Thoracic aorta (tissue), 2 donors: ENCODE measurements around the gene SERTAD2. TPM values are rescaled to one million over a fixed set of nuclear protein-coding genes. Genes with fewer than 3 reads are reported as not detected.

Source experiments
- ATAC-seq: fragments of 150-250 bp; one replicate; pipeline ENCODE4 v1.8.0; 2017; ENCODE audit warnings: low read depth; ENCODE audit not compliant: insufficient number of reproducible peaks, low FRiP score
- DNase-seq: peaks from one replicate; pipeline ENCODE4 v3.0.0-alpha.2; 2020; ENCODE audit warnings: low spot score
- H3K27ac ChIP-seq, 2 donors: fragments of 200-600 bp; sonication (generic); 1 replicate in 1 of 2; 2 replicates in 1 of 2; pipeline ENCODE4 v1.5.1; 2016; ENCODE audit warnings: mild to moderate bottlenecking in 2 of 2, moderate library complexity in 2 of 2
- H3K27me3 ChIP-seq: fragments of 200-600 bp; sonication (generic); replicated peaks from 2 replicates; pipeline ENCODE4 v1.6.0; 2016; ENCODE audit warnings: mild to moderate bottlenecking; ENCODE audit not compliant: insufficient read depth
- H3K36me3 ChIP-seq: fragments of 200-600 bp; sonication (generic); one replicate; pipeline ENCODE4 v1.5.1; 2016
- H3K4me1 ChIP-seq, 2 donors: fragments of 200-600 bp; sonication (generic); 1 replicate in 1 of 2; 2 replicates in 1 of 2; pipeline versions ENCODE4 v1.5.1 to v1.6.0; 2016; ENCODE audit warnings: low read depth in 2 of 2, mild to moderate bottlenecking in 1 of 2; ENCODE audit not compliant: control insufficient read depth in 1 of 2
- H3K4me3 ChIP-seq: fragments of 200-600 bp; sonication (generic); 2 replicates; pipeline ENCODE4 v1.5.1; 2016; ENCODE audit warnings: mild to moderate bottlenecking
- H3K9me3 ChIP-seq: fragments of 200-600 bp; sonication (generic); 2 replicates; pipeline ENCODE4 v1.5.1; 2016
- CTCF ChIP-seq: fragments of 200-600 bp; sonication (generic); IDR thresholded peaks from one replicate; pipeline ENCODE4 v1.5.1; 2019; ENCODE audit warnings: antibody characterized with exemption
- total RNA-seq, 2 donors: library from RNA; depleted of rRNA; stranded (reverse); fragments of >200 nt; gene quantifications; one replicate each; pipeline versions ENCODE4 v1.1.0 to v1.2.3, GENCODE V29; 2016

The SERTAD2 gene
- total RNA-seq, 2 donors from 2014 or later = 17.9 to 31.9 TPM

- H3K4me1 ChIP-seq = peaks cover 6 to 8% of the 10 kb centered on the region in 2 donors
- no peak for DNase-seq
Observed at GRCh38 chr2:64637000-64637635, 16.6 kb downstream of the SERTAD2 start.

GRCh38 chr2:64635976-64636911, 17.5 kb downstream of the SERTAD2 start:
- no peak for ATAC-seq
- no peak for DNase-seq
- Histone ChIP-seq H3K4me1 (peaks cover 6 to 8% of the 10 kb centered on the region in 2 donors), H3K27ac (no peak overlapping the region), H3K36me3 (no peaks in the 10 kb centered on the region), H3K27me3 (no peaks in the 10 kb centered on the region), H3K4me3 (no peak overlapping the region), H3K9me3 (no peaks in the 10 kb centered on the region)
- no peak for TF ChIP-seq CTCF

More at GRCh38 chr2:64637000-64637635, 16.6 kb downstream of the SERTAD2 start:
- no peak overlapping the region for H3K27ac ChIP-seq
- no peak overlapping the region for H3K4me3 ChIP-seq
- H3K9me3 ChIP-seq = no peaks in the 10 kb centered on the region
- no peak for TF ChIP-seq CTCF
- H3K27me3 ChIP-seq = no peaks in the 10 kb centered on the region
- no peaks in the 10 kb centered on the region for H3K36me3 ChIP-seq
- ATAC-seq = no peak

GRCh38 chr2:64634345-64635267, 19.1 kb downstream of the SERTAD2 start:
- ATAC-seq (no peak), DNase-seq (no peak)
- TF ChIP-seq CTCF = no peak
- no peaks in the 10 kb centered on the region for H3K36me3 ChIP-seq
- no peaks in the 10 kb centered on the region for H3K4me1 ChIP-seq
- H3K9me3 ChIP-seq = no peaks in the 10 kb centered on the region
- H3K27ac ChIP-seq = no peak overlapping the region
- H3K27me3 ChIP-seq = no peaks in the 10 kb centered on the region
- no peak overlapping the region for H3K4me3 ChIP-seq

GRCh38 chr2:64632835-64633819, 20.6 kb downstream of the SERTAD2 start:
- ATAC-seq = no peak

More at GRCh38 chr2:64632835-64633819, 20.6 kb downstream of the SERTAD2 start:
- H3K4me1 ChIP-seq = no peaks in the 10 kb centered on the region
- no peak for DNase-seq
- H3K36me3 ChIP-seq = no peaks in the 10 kb centered on the region
- TF ChIP-seq CTCF = no peak
- no peak overlapping the region for H3K4me3 ChIP-seq
- H3K27ac ChIP-seq = no peak overlapping the region
- H3K27me3 ChIP-seq = no peaks in the 10 kb centered on the region
- no peaks in the 10 kb centered on the region for H3K9me3 ChIP-seq
